OCI-LY7 (cell line): ENCODE results near the gene INSC. TPM values are rescaled to one million over a fixed set of nuclear protein-coding genes. Genes with fewer than 3 reads are reported as not detected.

ENCODE experiments used
- BruUV-seq: library from RNA; stranded (reverse); fragments of 400-500 nt; replicated peaks from 2 replicates; lab custom pipeline; 2021; lab: Mats Ljungman, UMichigan
- CTCF ChIA-PET: fragments of 300-600 bp; sonication (Branson Sonifier 250); formaldehyde crosslinking; loops from one replicate; lab custom pipeline; 2022; ENCODE audit warnings: antibody characterized with exemption; ENCODE audit not compliant: unreplicated experiment; lab: Charles Lee
- POLR2A ChIA-PET: fragments of 300-600 bp; sonication (Branson Sonifier 250); formaldehyde crosslinking; loops from one replicate; lab custom pipeline; 2022; ENCODE audit warnings: antibody characterized with exemption; lab: Charles Lee
- DNase-seq: peaks from one replicate; pipeline ENCODE4 v3.0.0-alpha.2; 2015; ENCODE audit warnings: low spot score
- H2AFZ ChIP-seq: fragments of 200-600 bp; sonication (generic), shearing (Covaris generic); 2 replicates; pipeline ENCODE4 v1.6.1; 2014; ENCODE audit warnings: mild to moderate bottlenecking, antibody characterized with exemption, low read length, moderate library complexity
- H3K27ac ChIP-seq: fragments of 200-600 bp; sonication (generic); 2 replicates; pipeline ENCODE4 v1.5.1; 2014; ENCODE audit warnings: mixed run types, low read depth, mild to moderate bottlenecking, moderate library complexity, low read length, inconsistent platforms; ENCODE audit not compliant: poor library complexity, severe bottlenecking
- H3K36me3 ChIP-seq: fragments of 200-600 bp; sonication (generic); 2 replicates; pipeline ENCODE4 v1.6.1; 2014; ENCODE audit warnings: mild to moderate bottlenecking, antibody characterized with exemption, low read length, moderate library complexity, mixed read lengths; ENCODE audit not compliant: insufficient read depth
- H3K4me1 ChIP-seq: fragments of 200-600 bp; sonication (generic); 2 replicates; pipeline ENCODE4 v1.5.1; 2014; ENCODE audit warnings: mild to moderate bottlenecking, low read length; ENCODE audit not compliant: insufficient read depth, poor library complexity, severe bottlenecking
- H3K4me2 ChIP-seq: fragments of 200-600 bp; sonication (generic); 2 replicates; pipeline ENCODE4 v1.6.1; 2014; ENCODE audit warnings: mild to moderate bottlenecking, low read length
- H3K4me3 ChIP-seq: fragments of 200-600 bp; sonication (generic); 2 replicates; pipeline ENCODE4 v1.5.1; 2014; ENCODE audit warnings: mild to moderate bottlenecking, low read depth, low read length; ENCODE audit not compliant: poor library complexity, severe bottlenecking
- H3K79me2 ChIP-seq: fragments of 200-600 bp; sonication (generic); 2 replicates; pipeline ENCODE4 v1.6.1; 2016; ENCODE audit warnings: low read depth, mild to moderate bottlenecking, low read length, moderate library complexity, mixed read lengths; ENCODE audit not compliant: insufficient read depth
- H3K9me2 ChIP-seq: fragments of 200-600 bp; sonication (generic); 2 replicates; pipeline ENCODE4 v1.6.1; 2016; ENCODE audit warnings: mild to moderate bottlenecking, low read length, mixed read lengths; ENCODE audit not compliant: insufficient read depth
- H3K9me3 ChIP-seq: fragments of 200-600 bp; sonication (generic); 2 replicates; pipeline ENCODE4 v1.6.1; 2014; ENCODE audit warnings: mild to moderate bottlenecking, mixed run types, low read length, mixed read lengths
- H4K20me1 ChIP-seq: fragments of 200-600 bp; sonication (generic); 2 replicates; pipeline ENCODE4 v1.6.1; 2014; ENCODE audit warnings: mild to moderate bottlenecking, antibody characterized with exemption, low read length, moderate library complexity, mixed read lengths; ENCODE audit not compliant: insufficient read depth
- EZH2phosphoT487 ChIP-seq: fragments of 200-600 bp; sonication (generic); IDR thresholded peaks from 2 replicates; pipeline ENCODE4 v1.6.1; 2018; ENCODE audit warnings: low read depth, borderline replicate concordance, mild to moderate bottlenecking, mixed run types, antibody characterized with exemption, low read length, moderate library complexity, mixed read lengths
- intact Hi-C: fragments of 100-400 bp; cut with micrococcal nuclease; formaldehyde crosslinking; loops from one replicate; pipeline ENCODE4 v1.10.0; 2022; ENCODE audit not compliant: unreplicated experiment
- total RNA-seq, 2 experiments: library from RNA; depleted of rRNA in 1 of 2; stranded (reverse); fragments of >200 nt in 1 of 2; shearing (Covaris generic) in 1 of 2; gene quantifications; 2 replicates each; pipeline ENCODE4 v1.2.3, GENCODE V29; 2014 to 2022
- TF ChIP-seq, protein P1 (sequence below): fragments of 200-600 bp; sonication (generic); conservative IDR thresholded peaks from 2 replicates; pipeline ENCODE4 v1.5.1; 2014; ENCODE audit warnings: mild to moderate bottlenecking, antibody characterized with exemption, low read length, moderate library complexity, mixed read lengths

INSC gene
- total RNA-seq, 2 experiments from 2014 or later: not detected

GRCh38 chr11:15212876-15213275 is 98.2 kb downstream of the INSC start:
- BruUV-seq: no TSS peak
- Histone ChIP-seq H3K4me2 (no peak overlapping the region), H3K9me3 (no peaks in the 10 kb centered on the region), H3K4me3 (no peak overlapping the region), H3K4me1 (no peaks in the 10 kb centered on the region), H3K9me2 (no peaks in the 10 kb centered on the region), H2AFZ (no peak overlapping the region), H3K79me2 (no peaks in the 10 kb centered on the region), H4K20me1 (no peaks in the 10 kb centered on the region), H3K36me3 (no peaks in the 10 kb centered on the region), H3K27ac (no peak overlapping the region)
- no peak for DNase-seq
- intact Hi-C loops: no loop called here
- POLR2A ChIA-PET: no interaction called here
- TF ChIP-seq, protein P1, sequence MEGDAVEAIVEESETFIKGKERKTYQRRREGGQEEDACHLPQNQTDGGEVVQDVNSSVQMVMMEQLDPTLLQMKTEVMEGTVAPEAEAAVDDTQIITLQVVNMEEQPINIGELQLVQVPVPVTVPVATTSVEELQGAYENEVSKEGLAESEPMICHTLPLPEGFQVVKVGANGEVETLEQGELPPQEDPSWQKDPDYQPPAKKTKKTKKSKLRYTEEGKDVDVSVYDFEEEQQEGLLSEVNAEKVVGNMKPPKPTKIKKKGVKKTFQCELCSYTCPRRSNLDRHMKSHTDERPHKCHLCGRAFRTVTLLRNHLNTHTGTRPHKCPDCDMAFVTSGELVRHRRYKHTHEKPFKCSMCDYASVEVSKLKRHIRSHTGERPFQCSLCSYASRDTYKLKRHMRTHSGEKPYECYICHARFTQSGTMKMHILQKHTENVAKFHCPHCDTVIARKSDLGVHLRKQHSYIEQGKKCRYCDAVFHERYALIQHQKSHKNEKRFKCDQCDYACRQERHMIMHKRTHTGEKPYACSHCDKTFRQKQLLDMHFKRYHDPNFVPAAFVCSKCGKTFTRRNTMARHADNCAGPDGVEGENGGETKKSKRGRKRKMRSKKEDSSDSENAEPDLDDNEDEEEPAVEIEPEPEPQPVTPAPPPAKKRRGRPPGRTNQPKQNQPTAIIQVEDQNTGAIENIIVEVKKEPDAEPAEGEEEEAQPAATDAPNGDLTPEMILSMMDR: no peak
- no peak for TF ChIP-seq EZH2phosphoT487
- CTCF ChIA-PET: no interaction called here

GRCh38 chr11:15213471-15214231 is 98.9 kb downstream of the INSC start:
- no peak overlapping the region for H3K4me2 ChIP-seq
- no peaks in the 10 kb centered on the region for H3K9me2 ChIP-seq
- no peaks in the 10 kb centered on the region for H3K36me3 ChIP-seq
- ChIA-PET CTCF (no interaction called here), POLR2A (no interaction called here)
- no peak for DNase-seq
- TF ChIP-seq, protein P1: no peak
- TF ChIP-seq EZH2phosphoT487: no peak
- H3K79me2 ChIP-seq: no peaks in the 10 kb centered on the region
- no peak overlapping the region for H3K27ac ChIP-seq
- no peaks in the 10 kb centered on the region for H4K20me1 ChIP-seq
- H3K4me1 ChIP-seq: no peaks in the 10 kb centered on the region
- H3K4me3 ChIP-seq: no peak overlapping the region
- H3K9me3 ChIP-seq: no peaks in the 10 kb centered on the region
- BruUV-seq: no TSS peak
- intact Hi-C loops: no loop called here
- H2AFZ ChIP-seq: no peak overlapping the region

GRCh38 chr11:15215005-15215404 is 100.3 kb downstream of the INSC start:
- TF ChIP-seq EZH2phosphoT487: no peak
- TF ChIP-seq, protein P1: no peak
- Histone ChIP-seq H3K4me3 (no peak overlapping the region), H3K9me2 (no peaks in the 10 kb centered on the region), H3K27ac (no peak overlapping the region), H3K4me1 (no peaks in the 10 kb centered on the region), H3K79me2 (no peaks in the 10 kb centered on the region), H3K36me3 (no peaks in the 10 kb centered on the region), H2AFZ (no peak overlapping the region), H4K20me1 (no peaks in the 10 kb centered on the region), H3K4me2 (no peak overlapping the region), H3K9me3 (no peaks in the 10 kb centered on the region)
- DNase-seq: no peak
- ChIA-PET POLR2A (no interaction called here), CTCF (no interaction called here)
- no TSS peak for BruUV-seq
- intact Hi-C loops: no loop called here
